Measurements from ENCODE around the gene MTG1.
A peak's percentile ranks its signal among the peaks of the same experiment; 100 is the strongest.
"Not testable (repeated sequence)": the region's sequence is repeated elsewhere in the genome, so short reads cannot be mapped to it uniquely, and the experiment has no call there.

Gene MTG1

DNA sequence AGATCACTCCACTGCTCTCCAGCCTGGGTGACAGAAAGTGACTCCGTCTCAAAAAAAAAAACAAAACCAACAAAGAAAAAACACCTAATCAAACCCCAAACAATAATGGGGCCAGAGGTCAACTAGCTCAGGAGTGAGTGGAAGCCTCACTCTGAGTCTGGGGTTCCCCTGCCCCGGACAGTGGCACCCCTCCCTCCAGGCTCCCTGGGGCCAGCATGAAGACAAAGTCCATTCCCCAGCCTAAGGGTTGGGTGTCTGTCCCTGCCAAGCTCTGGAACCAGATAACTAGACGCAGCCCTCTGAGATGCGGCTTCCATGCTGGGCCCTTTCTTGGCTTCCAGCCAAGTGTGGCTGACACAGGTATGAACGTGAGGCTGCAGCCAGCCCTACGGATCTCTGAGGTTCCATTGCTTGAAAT, 34.4 kb upstream of the MTG1 start:
- DNase-seq = no peak

DNA sequence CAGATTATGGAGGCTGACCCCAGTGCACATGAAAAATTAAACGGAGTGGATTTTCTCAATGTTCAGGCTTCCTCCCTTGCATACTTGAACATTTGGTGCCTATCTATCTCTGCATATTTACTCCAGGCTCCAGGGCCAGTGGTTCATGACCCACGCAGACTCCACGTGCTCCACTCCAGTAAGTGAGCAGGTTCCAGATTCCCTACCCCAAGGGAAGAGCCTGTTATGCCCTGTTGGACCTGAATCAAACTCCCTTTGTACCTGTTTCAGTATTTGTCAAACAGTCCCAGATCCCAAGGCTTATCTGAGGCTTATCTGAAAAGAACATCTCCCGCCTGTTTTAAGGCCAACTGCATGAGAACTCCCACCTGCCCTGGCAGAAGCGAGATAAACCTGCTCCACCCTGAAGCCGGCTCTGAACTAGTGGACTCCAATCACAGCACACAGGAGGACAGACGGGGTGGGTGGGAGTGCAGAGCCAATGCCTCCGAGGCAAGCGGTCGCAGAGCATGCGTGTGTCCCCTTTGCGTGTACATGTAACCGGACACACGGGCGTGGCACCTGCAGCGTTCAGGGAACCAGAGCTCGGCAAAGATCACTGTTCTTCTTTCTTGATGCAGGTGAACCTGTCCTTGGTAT, 33.9 kb upstream of the MTG1 start:
- DNase-seq = no peak

DNA sequence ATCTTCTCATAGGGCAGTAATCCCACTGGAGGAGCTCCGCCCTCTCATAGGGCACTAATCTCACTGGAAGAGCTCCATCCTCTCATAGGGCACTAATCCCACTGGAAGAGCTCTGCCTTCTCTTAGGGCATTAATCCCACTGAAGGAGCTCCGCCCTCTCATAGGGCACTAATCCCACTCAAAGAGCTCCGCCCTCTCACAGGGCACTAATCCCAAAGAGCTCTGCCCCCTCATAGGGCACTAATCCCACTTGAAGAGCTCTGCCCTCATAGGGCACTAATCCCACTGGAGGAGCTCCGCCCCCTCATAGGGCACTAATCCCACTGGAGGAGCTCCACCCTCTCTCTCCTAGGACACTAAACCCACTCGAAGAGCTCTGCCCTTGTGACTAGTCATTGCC, 32.7 kb upstream of the MTG1 start:
- DNase-seq = no peak

DNA sequence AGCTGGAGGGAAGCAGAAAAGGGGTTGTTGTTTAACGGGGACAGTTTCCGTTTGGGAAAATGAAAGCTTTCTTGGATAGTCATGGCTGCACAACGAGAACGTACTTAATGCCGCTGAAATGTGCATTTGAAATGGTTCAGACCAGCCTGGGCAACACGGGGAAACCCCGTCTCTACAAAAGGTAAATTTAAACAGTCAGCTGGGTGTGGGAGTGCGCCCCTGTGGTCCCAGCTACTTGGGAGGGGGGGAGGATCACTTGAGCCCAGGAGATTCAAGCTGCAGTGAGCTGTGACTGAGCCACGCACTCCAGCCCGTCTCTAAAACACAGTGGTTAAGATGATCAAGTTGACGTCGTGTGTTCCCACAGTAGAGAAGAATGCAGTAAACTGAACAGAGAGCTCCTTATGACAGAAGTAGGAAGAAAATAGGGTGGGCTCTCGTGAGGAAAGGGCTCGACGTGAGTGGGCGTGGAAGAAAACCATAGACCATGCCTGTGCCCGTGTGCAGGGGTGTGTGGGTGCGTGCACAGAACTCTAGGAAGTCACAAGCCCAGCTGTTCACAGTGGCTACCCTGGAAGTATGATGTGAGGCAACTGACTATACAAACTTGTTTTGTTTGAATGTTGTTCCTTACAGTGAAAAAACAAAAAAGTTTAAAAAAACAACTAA, 32.0 kb upstream of the MTG1 start:
- DNase-seq = no peak

DNA sequence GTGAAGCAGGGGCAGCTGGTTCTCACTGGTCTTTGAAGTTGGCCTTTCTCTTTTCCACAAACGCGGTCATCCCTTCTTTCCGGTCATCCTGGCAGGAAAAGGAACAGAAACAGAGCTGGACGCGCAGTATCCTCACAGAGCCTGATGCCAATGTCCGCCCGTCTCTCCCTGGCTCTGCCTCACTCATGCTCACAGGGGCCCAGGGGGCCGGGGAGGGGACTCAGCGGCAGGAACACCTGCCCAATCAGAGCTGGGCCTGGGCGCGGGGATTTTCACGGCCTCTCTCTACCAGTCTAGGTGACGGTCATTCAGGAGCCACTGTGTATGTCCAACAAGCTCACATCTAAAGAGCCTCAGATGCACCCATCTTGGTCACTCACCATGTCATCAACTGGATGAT, 31.1 kb upstream of the MTG1 start:
- no peak for DNase-seq

DNA sequence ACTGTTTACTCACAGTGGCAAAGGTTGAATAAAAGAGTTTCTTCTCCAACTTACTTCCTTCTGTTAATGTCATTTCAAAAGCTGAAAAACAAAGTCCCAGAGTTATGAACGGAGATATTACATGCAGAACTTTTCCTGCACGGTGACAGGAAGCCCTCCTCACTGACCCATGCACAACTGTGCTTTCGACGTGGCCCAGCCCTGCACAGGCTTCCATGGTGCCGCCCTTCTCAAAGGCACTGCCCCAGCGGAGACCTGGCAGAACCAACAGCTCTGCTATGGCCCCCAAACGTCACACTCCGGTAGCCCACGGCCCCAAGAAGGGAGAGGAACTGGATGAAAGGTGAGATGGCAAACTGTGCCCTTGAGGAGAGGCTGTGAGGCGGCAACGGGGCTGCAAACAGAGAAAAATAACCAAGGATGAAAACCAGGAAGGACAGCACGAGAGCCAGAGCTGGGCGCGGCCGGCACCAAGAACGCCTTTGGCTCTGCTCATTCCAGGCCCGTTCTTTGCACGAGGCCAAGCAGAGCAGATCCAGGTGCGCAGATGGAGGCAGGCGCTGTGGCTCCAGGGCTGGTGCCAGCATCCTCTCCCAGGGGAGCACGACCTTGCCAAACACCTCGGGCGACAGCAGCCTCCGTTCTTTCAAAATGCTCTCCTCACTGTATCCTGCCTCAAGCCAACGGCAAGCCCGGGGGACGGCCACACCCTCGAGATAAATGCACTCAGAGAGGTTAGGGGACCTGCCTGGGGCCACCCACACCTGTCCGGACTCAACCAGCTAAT, 29.1 kb upstream of the MTG1 start:
- DNase-seq = no peak

DNA sequence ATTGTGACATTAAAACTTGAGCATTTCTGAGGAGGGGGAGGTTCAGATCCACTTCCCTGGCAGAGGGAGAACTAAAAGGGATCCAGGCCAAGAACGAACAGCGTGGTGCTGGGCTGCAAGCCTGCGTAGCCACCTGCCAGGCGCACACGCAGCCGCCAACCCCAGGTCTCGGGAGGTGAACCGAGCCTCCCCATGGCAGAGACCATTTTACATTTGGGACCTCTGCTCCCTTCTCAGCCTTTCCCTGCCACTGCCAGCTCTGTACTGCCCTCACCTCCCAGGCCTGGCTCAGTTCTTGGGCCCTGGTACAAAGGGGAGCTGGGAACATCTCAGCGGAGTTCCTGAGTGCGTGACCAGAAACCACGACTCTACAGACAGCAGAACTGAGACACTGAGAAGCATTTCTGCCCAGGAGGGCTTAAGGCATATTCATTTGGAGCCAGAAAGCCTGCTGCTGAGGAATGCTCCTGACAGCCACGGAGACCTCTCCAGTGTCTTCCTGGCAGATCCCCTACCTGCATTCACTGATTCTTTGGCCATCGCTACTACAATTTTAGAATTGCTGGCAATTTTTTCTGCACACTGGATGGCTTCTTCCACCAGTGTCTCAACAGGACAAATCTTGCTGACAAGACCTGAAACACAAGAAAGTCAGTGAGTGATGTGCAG, 28.4 kb upstream of the MTG1 start:
- no peak for DNase-seq

DNA sequence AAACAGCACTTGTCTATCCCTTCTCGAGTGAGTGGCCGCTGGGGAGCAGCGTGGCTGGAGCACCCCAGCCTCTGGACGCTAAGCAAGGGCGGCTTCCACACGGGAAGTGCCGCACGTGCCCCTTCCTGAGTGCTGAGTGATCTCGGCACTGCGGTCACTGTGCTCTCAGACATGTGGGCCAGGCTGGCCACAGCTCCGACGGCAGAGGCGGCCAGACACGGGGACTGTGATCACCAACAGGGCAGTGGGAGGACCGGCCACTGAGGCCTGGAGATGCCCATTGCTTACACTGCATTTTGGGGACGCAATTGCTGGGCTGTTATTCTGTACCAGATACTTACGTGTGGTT, 27.9 kb upstream of the MTG1 start:
- DNase-seq = no peak

DNA sequence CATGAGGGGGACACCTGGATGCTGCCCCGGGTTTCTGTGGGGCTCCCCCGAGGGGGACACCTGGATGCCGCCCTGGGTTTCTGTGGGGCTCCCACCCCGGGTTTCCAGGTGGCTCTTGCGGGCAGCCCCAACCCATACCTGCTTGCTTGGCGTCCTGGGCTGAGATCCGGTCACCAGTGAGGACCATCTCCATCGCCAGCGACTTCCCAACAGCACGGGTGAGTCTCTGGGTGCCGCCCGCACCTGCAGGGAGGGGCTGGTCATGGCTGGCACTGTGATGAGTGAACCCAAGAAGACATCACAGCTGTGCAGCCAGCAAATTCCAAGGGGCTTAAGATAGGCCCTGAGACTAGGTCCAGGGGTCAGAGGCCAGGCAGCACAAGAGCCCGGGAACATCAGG, 27.2 kb upstream of the MTG1 start:
- DNase-seq = no peak

DNA sequence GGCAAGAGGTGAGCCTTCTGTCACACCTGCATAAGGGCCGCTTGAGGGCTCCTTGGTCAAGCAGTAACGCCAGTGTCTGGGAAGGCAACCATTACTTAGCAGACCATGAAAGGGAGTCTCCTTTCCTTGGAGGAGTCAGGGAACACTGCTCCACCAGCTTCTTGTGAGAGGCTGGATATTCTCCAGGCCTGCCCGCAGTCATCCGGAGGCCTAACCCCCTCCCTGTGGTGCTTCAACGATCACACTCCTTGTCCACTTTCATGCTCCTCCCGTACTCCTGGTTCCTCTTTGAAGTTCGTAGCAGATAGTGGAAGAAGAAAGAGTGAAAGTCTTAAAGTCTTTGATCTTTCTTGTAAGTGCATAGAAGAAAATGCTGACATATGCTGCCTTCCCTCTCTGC, 26.5 kb upstream of the MTG1 start:
- DNase-seq = not testable (repeated sequence)

DNA sequence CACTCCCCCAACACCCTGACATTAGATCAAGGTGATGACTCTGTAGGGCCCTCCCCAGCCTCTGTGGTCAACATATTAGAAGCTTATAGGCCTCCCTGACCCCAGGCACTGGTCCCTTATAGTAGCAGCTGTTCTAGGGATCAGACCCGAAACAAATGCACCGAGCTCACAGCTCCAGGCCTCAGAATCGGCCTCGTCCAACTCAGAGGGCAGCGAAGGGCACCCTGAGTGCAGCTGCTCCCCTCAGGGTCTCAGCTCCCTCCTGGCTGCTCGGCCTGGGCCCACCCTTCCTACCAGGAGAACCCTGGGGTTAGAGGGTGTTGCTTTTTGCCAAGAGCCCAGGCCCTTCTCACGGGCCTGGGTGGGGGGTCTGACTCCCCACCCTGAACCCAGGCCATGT, 25.8 kb upstream of the MTG1 start:
- no peak for DNase-seq

DNA sequence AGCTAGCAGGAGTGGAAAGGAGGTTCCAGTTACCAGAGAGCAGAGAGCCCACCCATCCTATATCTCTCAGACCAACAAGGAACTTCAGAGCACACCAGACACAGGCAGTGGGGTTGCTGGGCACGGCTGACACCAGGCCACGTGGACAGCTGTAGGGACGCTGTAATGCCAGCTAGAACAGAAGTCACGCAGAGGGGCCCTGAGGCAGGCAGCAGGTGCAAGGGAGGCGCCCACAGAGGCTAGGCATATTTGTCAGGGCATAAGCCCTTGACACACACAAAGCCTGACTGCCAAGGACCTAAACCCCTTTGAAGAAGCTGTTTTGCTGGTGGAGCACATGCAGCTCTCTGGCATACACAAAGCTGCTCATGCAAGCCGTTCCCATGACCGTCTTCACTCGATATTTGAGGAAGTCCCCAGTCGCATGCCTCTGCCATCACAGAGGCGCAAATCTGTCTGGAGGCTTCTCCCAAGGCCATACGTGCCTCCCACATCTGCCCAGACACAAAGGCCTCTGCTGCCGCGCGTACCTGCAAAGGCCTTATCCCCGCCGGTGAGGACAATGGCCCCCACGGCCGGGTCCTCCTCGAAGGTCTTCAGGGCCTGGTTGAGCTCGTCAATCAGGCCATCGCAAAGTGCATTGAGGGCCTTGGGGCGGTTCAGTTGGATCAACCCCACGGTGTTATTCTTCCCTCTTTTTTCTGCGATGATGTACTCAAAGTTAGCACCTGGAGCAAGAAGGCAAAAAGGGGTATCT, 23.7 kb upstream of the MTG1 start:
- no peak for DNase-seq

DNA sequence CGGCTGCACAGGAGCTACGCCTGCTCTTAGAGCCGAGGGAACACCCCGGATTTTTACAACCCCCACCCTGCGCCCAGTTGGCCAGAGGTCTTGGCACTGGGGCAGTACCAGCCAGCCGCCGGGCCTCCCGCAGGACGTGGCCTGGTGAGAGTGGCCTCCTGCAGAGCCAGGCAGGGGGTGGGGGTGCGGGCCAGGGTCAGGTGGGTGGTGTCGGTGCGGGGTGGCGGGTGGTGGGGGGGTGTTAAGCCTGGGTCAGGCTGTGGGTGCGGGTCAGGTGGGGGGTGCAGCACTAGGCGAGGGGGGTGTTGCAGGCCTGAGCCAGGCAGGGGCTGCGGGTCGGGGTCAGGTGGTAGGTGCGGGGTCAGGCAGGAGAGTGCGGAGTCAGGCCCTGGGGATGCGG, 21.4 kb upstream of the MTG1 start:
- no peak for DNase-seq

DNA sequence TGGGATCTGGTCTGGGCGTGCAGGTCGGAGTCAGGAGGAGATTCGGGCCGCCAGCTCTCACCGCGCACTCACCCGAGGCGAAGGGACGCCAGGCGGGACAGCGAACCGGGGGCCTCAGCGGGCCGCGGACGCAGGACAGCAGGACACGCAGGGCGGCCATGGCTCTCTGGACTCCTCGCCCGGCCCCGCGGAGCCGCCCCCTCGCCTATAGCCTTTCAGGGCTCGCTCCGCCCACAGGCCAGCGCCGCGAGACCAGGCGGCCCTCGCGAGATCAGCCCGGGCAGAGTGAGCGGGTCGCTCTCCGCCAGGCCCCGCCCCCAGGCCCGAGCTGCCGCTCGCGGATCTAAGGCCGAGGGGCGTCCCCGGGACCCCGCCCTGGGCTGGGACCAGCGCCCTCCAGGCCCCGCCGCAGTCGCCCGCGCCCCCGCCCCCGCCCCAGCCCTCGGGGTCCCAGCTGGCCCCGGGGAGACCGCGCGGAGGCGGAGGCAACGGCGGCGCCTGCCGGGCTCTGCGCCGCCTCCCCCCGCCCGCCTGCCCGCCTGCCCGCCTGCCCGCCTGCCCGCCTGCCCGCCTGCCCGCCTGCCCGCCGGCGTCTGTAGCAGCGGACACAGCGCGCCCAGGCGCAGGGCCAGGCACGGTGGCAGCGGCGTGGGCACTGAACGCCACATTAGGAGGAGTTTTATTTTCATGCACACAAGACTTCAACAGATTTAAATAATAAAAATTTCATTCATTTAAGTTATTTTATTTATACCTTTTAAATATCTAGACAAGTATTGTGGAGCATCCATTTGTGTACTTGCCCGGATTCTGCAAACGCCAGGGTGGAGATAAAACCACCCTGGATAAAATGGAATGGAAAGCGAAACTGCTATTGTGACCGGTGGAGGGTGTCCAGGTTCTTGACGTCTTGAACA, 20.5 kb upstream of the MTG1 start, which contains the start of gene ECHS1:
ECHS1 (minus strand) TSS at position 181 of the 917 bp plus-strand sequence; CDS start at position 160, 21 bp downstream.
- peak; percentile 98 for DNase-seq

DNA sequence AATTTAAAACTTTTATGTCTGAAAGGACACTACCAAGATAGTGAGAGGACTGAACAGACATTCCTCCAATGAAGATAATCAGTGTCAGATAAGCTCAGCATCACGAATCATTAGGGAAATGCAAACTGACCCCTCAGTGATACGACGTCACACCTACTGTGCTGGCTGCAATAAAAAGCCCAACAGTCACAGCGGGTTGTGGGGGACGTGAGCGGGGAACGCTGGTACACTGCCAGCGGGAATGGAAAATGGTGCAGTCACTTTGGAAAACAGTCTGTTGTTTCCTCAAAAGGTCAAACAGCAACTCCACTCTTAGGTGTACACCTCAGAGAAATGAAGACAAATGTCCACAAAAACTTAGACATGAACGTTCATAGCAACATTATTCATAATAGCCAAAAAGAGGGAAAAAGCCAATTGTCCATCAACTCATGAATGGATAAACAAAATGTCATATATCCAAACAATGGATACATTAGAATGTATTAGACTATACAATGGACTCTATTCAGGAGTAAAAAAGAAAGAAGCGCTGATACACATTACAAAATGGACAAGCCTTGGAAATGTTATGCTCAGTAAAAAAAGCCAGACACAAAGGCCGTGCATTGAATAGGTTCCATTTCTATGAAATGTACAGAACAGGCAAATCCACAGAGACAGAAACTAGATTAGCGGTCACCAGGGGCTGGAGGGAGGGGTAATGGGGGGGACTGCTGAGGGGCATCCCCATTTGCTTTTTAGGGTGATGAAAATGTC, 18.4 kb upstream of the MTG1 start:
- no peak for DNase-seq

DNA sequence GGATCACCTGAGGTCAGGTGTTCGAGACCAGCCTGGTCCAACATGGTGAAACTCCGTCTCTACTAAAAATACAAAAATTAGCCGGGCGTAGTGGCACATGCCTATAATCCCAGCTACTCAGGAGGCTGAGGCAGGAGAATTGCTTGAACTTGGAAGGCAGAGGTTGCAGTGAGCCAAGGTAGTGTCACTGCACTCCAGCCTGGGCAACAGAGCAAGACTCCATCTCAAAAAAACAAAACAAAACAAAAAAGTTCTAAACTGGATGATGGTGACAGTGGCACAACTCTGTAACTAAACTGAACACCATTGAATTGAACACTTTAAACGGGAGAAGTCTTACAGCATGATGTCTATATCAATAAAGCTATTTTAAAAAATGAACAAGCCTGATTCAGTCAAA, 17.8 kb upstream of the MTG1 start:
- not testable (repeated sequence) for DNase-seq

DNA sequence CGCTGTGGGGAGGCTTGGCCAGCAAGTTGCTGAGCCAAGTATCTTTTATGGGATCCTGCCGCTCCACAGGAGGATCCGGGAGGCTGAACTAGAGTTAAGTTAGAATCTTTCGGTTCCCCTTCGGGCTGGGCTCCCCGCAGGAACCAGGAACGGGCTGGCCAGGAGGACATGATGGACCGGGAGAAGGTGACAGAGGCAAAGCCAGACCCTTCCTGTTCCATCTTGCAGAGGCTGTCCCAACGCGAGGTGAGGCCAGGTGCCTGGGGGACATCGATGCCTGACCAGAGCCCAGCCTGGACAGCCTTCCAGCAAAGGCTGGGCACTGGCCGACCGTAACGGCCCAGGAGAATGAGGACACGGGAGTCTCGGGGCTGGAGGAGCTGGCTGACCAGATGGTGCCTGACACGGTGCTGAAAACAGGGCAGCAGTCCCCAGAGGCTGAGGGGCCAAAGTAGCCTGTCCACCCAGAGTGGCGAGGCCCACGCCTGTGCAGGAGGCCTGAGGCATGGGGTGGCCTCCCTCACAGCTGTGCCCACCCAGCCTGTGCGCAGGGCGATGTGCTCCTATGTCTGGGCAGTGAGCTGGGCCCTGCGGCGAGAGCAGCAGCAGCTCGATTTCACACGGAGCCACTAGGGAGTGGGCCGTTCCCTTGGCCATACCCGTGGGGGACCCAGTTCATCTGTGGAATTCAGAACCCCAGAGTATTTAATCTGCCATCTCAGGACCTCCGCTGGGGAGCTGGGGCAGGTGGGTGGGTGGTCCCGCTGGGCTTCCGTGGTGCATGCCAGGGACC, 16.7 kb upstream of the MTG1 start:
- no peak for DNase-seq

DNA sequence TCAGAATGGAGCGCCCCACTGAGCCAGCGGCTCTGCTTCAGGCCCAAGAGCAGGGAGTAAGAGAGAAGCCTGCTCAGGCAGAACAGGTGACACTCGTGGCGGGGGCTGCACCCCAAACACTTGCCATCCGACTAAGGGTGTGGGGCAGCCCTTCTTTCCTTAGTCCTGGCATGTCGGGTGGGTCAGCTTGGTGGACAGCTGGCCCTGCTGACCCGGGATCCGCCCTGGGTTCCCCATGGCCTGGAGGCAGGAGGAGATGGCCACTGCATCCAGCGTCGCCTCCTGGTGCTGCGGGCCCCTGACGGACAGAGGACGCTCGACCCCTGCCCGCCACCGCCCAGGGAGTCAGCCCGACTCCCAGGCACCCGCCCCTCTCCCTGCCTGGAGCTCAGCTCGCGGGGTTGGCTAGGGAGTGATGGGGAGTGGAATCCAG, 16.1 kb upstream of the MTG1 start:
- DNase-seq = no peak

DNA sequence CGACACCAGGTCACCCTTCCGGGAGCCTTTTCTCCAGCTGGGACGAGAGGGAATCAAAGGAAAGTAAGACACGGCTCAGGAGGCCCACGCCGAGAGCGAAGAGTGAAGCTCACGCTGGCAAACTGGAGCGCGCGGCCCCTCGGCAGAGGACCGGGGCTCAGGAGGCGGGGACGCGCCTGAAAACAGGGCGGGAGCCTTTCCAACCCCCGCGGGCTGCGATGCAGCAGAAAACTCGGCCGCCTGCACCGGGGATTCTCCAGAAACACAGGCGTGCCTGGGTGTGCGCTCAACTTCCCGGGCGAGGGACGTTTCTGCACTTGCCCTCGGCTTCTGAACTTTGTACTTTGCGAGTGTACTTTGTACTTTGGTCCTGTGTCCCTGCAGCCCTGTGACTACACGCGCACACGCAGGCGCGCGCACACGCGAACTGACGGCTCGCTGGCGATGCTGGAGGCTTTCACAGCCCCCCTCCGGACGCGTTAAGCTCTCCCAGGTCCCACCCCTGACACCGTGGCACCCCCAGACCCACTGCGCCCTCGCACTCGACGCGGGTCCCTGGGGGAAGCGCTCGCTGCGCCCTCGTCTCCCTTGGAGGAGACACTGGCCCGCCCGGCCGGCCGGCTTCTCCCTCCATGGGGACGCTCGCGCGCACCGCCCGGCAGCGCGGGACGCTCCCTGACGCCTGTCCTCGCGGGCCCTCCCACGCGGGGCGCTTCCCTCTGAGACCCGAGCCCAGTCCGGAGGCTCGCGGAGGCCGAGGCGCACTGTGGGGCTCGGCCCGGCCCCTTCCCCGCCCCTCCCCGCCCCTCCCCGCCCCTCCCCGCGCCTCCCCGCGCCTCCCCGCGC, 15.5 kb upstream of the MTG1 start:
- DNase-seq = peak; percentile 70

Data from activated CD4-positive, CD25-positive, alpha-beta regulatory T cell treated with anti-CD3 and anti-CD28 coated beads, Interleukin-2, amount 50 U/mL, for 72 hours (primary cell).